Mammary epithelial cell (primary cell): ENCODE measurements around the gene PADI2.

Experiments used
- EZH2 ChIP-seq: IDR thresholded peaks from 2 replicates; pipeline ENCODE4 v1.6.1; 2012; ENCODE audit warnings: low read length, inconsistent platforms, borderline replicate concordance
- TF ChIP-seq, protein P1 (sequence below), 2 donors: IDR thresholded peaks in 1 of 2; conservative IDR thresholded peaks in 1 of 2; 2 replicates each; pipeline ENCODE4 v1.5.1; 2011 to 2012; ENCODE audit warnings: inconsistent platforms in 2 of 2, low read length in 2 of 2, mild to moderate bottlenecking in 2 of 2, control low read depth in 1 of 2, low read depth in 1 of 2; ENCODE audit not compliant: insufficient read depth in 1 of 2; ENCODE audit errors: extremely low read depth in 1 of 2

DNA sequence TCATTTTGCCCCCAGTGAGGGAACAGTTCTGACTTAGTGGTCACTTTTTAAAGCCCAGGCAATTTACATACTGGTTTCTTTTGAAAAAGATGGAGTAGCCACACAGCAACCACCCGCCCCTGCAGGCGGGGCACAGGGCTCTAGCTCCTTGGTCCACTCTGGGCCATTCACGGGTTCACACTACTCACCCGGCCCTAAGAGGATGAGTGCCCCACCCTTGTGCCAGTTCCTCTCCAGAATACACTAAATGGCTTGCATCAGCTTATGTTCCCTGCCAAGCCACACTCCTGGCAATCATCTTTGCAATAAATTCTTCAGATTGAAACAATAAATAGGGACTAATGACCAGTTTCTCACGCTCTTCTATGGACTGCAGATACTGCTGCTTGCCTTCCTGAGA, 91.8 kb downstream of the PADI2 start:
- TF ChIP-seq, protein P1, sequence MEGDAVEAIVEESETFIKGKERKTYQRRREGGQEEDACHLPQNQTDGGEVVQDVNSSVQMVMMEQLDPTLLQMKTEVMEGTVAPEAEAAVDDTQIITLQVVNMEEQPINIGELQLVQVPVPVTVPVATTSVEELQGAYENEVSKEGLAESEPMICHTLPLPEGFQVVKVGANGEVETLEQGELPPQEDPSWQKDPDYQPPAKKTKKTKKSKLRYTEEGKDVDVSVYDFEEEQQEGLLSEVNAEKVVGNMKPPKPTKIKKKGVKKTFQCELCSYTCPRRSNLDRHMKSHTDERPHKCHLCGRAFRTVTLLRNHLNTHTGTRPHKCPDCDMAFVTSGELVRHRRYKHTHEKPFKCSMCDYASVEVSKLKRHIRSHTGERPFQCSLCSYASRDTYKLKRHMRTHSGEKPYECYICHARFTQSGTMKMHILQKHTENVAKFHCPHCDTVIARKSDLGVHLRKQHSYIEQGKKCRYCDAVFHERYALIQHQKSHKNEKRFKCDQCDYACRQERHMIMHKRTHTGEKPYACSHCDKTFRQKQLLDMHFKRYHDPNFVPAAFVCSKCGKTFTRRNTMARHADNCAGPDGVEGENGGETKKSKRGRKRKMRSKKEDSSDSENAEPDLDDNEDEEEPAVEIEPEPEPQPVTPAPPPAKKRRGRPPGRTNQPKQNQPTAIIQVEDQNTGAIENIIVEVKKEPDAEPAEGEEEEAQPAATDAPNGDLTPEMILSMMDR (conservative IDR thresholded peaks at IDR 0.05 in 1 of 2, IDR thresholded peaks at IDR 0.05 in 1 of 2; ENCODE audit: extremely low read depth in 1 of 2, insufficient read depth in 1 of 2, low read depth in 1 of 2, low read length in 2 of 2) = no peak
- TF ChIP-seq EZH2 = no peak
